Amygdala (tissue), 56 donors: ENCODE data around the gene ERFL.

Experiments used
- DNase-seq, 56 donors: peaks; one replicate each; lab custom pipeline; 2025; lab: John Stamatoyannopoulos, UW

Gene ERFL

DNA sequence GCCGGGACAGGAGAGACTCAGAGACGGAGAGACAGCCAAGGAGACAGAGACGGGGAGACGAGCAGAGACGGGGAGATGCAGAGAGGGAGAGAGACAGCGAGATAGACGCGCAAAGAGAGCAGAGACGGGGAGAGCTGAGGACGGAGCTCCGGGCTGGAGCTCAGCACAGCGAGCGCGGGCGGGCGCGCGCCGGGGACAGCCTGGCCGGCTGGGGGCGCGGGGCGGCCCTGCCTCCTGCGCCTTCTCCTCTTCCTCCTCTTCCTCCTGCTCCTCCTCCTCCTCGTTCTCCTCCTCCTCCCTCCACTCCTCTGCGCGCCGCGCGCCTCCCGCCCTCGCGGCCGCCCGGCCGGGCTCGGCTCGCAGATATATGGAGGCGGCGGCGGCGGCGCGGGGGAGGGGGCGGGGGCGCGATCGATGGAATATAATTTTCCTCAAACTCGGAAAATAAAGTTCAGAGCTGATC, at the start of gene ERFL:
TSS of gene ERFL (minus strand) at position 229 of the 463 bp plus-strand sequence. CDS start 15,530 bp downstream, outside the sequence.
- no peak for DNase-seq

DNA sequence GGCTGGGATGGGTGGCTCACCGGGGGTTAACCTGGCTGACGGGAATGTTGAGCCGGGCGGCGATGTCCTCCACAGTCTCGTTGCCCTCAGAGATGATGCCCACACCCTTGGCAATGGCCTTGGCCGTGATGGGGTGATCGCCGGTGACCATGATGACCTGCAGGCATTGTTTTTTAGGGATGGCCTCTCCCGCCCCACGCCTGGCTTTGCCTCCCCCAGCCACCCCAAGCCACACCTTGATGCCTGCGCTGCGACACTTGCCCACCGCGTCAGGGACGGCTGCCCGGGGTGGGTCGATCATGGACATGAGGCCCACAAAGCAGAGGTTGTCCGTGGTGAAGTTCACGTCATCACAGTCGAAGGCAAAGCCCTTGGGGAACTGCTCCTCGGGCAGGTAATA, 49.7 kb upstream of the ERFL start:
- no peak for DNase-seq

GRCh38 chr19:41974652-41975051, 46.4 kb upstream of the ERFL start:
- DNase-seq, result no peak

DNA sequence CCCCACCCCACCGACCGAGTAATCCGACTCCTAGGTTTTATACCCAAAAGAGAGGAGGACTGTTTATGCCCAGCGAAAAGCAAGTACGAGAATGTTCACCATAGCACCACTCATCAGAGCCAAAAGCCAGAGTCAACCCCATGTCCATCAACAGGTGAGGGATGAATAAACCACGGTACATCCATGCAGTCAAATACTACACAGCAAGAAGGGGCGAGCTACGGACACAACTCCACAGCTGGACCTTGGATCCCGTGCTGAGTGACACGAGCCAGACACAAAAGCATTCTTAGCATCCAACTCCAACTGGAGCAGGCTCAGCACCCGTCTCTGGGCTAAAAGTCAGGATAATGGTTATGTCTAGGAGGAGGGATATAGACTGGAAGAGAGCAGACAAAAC, 43.1 kb upstream of the ERFL start:
- DNase-seq, result no peak

GRCh38 chr19:41969772-41970458, 41.7 kb upstream of the ERFL start:
- DNase-seq, result no peak

DNA sequence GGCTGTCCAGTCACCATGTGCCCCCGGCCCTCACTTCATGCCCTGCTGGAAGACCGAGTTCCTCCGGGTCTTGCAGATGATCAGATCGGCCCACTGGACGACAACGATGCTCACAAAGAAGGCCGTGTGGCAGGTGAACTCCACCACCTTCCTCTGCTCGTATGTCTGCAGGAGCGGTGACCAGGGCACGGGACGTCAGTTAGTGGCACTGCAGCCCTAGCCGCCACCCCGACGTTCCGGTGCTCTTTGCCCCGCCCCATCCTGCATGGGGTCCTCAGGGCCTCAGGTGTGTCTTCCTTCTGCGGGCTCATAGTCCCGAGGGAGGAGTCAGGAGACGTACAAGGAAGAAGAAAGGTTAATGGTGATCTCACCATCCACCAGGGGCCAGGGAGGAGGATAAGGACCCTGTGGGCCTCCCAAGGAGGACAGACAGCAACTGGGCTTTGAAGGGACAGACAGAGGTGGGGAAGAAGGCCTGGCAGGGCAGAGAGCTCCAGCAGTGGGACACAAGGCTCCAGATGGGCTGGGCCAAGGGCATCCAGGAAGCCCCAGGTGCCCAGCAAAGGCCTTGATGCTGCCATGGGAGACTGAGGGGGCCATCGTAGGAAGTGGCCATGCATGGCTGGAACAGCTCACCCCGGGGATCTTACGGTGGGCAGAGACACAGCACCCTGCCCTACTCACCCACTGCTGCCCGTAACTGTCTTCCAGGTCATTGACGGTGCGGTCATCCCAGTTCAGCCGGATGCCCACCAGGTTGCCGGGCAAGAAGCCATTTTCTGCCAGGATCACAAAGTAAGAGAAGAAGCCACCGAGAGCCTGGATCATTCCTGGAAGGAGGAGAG, 40.7 kb upstream of the ERFL start:
- no peak for DNase-seq

- no peak for DNase-seq
These were observed 39.0 kb upstream of the ERFL start for GRCh38 chr19:41967054-41967783.

DNA sequence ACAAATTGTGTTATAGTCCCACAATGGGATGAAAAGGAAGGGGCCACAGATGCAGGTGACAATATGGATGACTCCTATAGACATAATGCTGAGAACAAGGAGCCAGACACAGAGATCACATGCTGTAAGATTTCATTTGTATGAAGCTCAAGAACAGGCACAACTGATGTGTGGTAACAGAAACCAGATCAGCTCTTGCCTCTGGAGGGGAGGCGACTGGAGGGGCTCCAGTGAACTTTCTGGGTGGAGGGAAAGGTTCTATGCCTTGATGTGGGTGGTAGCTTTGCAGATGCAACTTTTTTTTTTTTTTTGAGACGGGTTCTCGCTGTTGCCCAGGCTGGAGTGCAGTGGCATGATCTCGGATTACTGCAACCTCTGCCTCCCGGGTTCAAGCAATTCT, 36.9 kb upstream of the ERFL start:
- no peak for DNase-seq

- no peak for DNase-seq
These were observed 32.7 kb upstream of the ERFL start for GRCh38 chr19:41960973-41961372.

- peak; percentile 33 to 94 (median 82) for DNase-seq
These were observed 31.1 kb upstream of the ERFL start, which contains the start of gene RABAC1 for GRCh38 chr19:41959056-41960053. Gene RABAC1 (minus strand): TSS chr19:41959321. CDS start chr19:41959292, 29 bp downstream.

- peak in 40 of 56 donors; percentile 5 to 77 (median 37) for DNase-seq
These were observed 30.3 kb upstream of the ERFL start for GRCh38 chr19:41958367-41959055.

DNA sequence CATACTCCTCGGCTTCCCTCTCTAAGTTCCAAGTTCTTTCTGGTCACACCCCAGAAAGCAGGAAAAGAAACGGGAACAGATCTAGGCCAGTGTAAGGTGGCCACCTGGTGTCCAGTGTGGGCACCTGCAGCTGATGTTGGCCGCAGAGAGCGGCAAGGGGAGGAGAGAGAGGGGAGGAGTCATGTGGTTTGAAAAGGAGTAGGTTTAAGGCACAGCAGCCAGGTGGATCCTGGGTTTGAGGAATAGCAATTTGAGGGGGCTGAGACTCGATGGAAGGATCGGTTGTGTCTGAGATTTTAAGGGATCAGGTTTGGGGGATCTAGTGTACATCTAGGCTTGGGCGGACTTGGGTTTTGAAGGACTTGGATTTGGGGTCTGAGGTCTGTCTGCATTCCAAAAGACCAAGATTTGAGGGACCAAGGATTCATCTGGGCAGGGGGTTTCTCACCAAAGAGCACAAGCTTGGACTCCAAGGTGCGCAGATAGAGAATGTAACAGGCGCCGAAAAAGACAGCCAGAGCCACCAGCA, 29.7 kb upstream of the ERFL start:
- peak in 34 of 56 donors; percentile 2 to 58 (median 24) for DNase-seq

GRCh38 chr19:41957161-41957837, 29.1 kb upstream of the ERFL start:
- no peak for DNase-seq

DNA sequence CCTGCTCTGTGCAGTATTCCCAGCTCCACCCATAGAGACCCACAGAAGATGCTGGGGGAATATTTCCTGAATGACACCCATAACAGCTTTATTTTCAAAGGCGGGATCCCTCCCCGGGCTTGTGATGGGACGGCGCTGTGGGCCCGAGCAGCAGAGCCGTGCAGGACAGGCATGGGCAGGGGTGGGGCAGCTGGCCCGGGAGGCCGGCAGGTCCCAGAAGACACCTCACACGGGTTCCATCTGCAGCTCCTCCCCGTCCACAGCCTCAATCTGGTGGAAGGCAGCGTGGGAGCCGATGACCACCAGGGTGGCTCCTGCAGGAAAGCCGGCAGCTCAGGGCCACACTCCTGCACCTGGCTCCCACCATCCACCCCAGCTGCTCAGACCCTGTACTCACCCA, 28.4 kb upstream of the ERFL start:
- no peak for DNase-seq

DNA sequence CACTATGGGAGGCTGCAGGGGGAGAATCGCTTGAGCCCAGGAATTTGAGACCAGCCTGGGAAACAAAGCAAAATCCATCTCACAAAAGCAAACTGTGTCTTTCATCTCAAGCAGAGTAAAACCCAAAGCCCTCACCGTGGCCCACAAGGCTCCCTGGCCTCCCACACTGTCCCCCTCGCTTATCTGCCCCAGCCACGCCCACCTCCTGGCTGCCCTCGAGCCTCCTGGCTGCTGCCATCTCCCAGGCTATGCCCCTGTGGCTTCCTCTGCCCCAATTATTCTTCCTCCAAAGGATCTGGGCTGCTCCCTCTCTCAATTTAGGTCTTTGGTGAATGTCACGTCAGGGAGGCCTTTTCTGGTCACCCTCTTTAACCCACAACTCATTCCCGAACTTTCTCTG, 27.3 kb upstream of the ERFL start:
- no peak for DNase-seq

GRCh38 chr19:41951686-41952172, 23.5 kb upstream of the ERFL start:
- peak in 53 of 56 donors; percentile 4 to 81 (median 44) for DNase-seq

- no peak for DNase-seq
These were observed 18.8 kb upstream of the ERFL start for GRCh38 chr19:41947091-41947490.
